NB4 (cell line): Measurements from ENCODE around the gene PCSK2.

ENCODE experiments used
- DNase-seq: peaks from one replicate; pipeline ENCODE4 v3.0.0; 2010; ENCODE audit warnings: low read depth
- H3K4me3 ChIP-seq: one replicate; pipeline ENCODE4 v1.5.1; 2011; ENCODE audit warnings: mild to moderate bottlenecking, low read depth, low read length, moderate library complexity
- CTCF ChIP-seq: IDR thresholded peaks from one replicate; pipeline ENCODE4 v1.5.1; 2012; ENCODE audit warnings: low read depth, low read length
- MAX ChIP-seq: IDR thresholded peaks from 2 replicates; pipeline ENCODE4 v1.6.1; 2011; ENCODE audit warnings: low read depth, low read length
- MYC ChIP-seq: IDR thresholded peaks from 2 replicates; pipeline ENCODE4 v1.6.1; 2011; ENCODE audit warnings: low read depth, low read length
- POLR2A ChIP-seq: IDR thresholded peaks from 2 replicates; pipeline ENCODE4 v1.6.1; 2011; ENCODE audit warnings: mild to moderate bottlenecking; ENCODE audit not compliant: insufficient read length; ENCODE audit errors: extremely low read depth

PCSK2 gene

GRCh38 chr20:17229256-17229655, 2.4 kb downstream of the PCSK2 start:
- H3K4me3 ChIP-seq: no peak overlapping the region
- no peak for DNase-seq
- TF ChIP-seq POLR2A (no peak), CTCF (no peak), MYC (no peak), MAX (no peak)

- DNase-seq: no peak
- TF ChIP-seq CTCF (no peak), MYC (no peak), POLR2A (no peak), MAX (no peak)
- H3K4me3 ChIP-seq: no peak overlapping the region
Measured at GRCh38 chr20:17233626-17234025, 6.8 kb downstream of the PCSK2 start.

- DNase-seq: no peak
- no peak overlapping the region for H3K4me3 ChIP-seq
- TF ChIP-seq MYC: no peak
- no peak for TF ChIP-seq MAX
- TF ChIP-seq POLR2A: no peak
- TF ChIP-seq CTCF: no peak
Measured at GRCh38 chr20:17236766-17237165, 9.9 kb downstream of the PCSK2 start.

- no peak overlapping the region for H3K4me3 ChIP-seq
Measured at GRCh38 chr20:17248224-17248623, 21.4 kb downstream of the PCSK2 start.

GRCh38 chr20:17262786-17263185, 35.9 kb downstream of the PCSK2 start:
- DNase-seq: no peak
- no peak overlapping the region for H3K4me3 ChIP-seq
- no peak for TF ChIP-seq MYC
- TF ChIP-seq MAX: no peak
- no peak for TF ChIP-seq POLR2A
- TF ChIP-seq CTCF: no peak

More at GRCh38 chr20:17248224-17248623, 21.4 kb downstream of the PCSK2 start:
- DNase-seq: no peak
- TF ChIP-seq POLR2A (no peak), CTCF (no peak), MYC (no peak), MAX (no peak)

- TF ChIP-seq MYC (no peak), POLR2A (no peak), CTCF (no peak), MAX (no peak)
- DNase-seq: peak; percentile 16
- no peak overlapping the region for H3K4me3 ChIP-seq
Measured at GRCh38 chr20:17273717-17274116, 46.9 kb downstream of the PCSK2 start.
